ENCODE data around the gene CADM4.
A peak's percentile ranks its signal among the peaks of the same experiment; 100 is the strongest.
"Not testable (repeated sequence)": the region's sequence is repeated elsewhere in the genome, so short reads cannot be mapped to it uniquely, and the experiment has no call there.

The CADM4 gene

GRCh38 chr19:43591904-43592772 lies 47.5 kb downstream of the CADM4 start:
- FAIRE-seq (no peak), DNase-seq (ENCODE audit: insufficient read length, low spot score) (no peak)

- FAIRE-seq (no peak), DNase-seq (ENCODE audit: insufficient read length, low spot score) (no peak)
Measured at GRCh38 chr19:43589678-43590077, 50.0 kb downstream of the CADM4 start.

GRCh38 chr19:43589277-43589676 lies 50.4 kb downstream of the CADM4 start:
- FAIRE-seq, result no peak
- DNase-seq (ENCODE audit: insufficient read length, low spot score), result no peak

GRCh38 chr19:43587029-43587428 lies 52.6 kb downstream of the CADM4 start:
- FAIRE-seq; DNase-seq (ENCODE audit: insufficient read length, low spot score): not testable (repeated sequence)

- DNase-seq (ENCODE audit: insufficient read length, low spot score), result no peak
Measured at GRCh38 chr19:43586346-43586745, 53.3 kb downstream of the CADM4 start.

GRCh38 chr19:43584484-43584883 lies 55.2 kb downstream of the CADM4 start:
- FAIRE-seq (peak; percentile 75), DNase-seq (ENCODE audit: insufficient read length, low spot score) (no peak)

More at GRCh38 chr19:43586346-43586745, 53.3 kb downstream of the CADM4 start:
- no peak for FAIRE-seq

GRCh38 chr19:43582495-43582894 lies 57.2 kb downstream of the CADM4 start:
- no peak for DNase-seq (ENCODE audit: insufficient read length, low spot score)
- FAIRE-seq, result no peak

- no peak for DNase-seq (ENCODE audit: insufficient read length, low spot score)
- FAIRE-seq, result peak; percentile 55
Measured at GRCh38 chr19:43581467-43581866, 58.2 kb downstream of the CADM4 start.

- no peak for FAIRE-seq
- no peak for DNase-seq (ENCODE audit: insufficient read length, low spot score)
Measured at GRCh38 chr19:43578787-43579186, 60.9 kb downstream of the CADM4 start.

GRCh38 chr19:43575955-43576878 lies 63.4 kb downstream of the CADM4 start:
- DNase-seq (ENCODE audit: insufficient read length, low spot score), result no peak
- FAIRE-seq, result peak; percentile 8

GRCh38 chr19:43575156-43575950 lies 64.3 kb downstream of the CADM4 start, which contains the start of the genes PINLYP and XRCC1:
TSS of gene PINLYP (plus strand) at chr19:43575801. CDS start at chr19:43577192, 1,391 bp downstream.
TSS of gene XRCC1 (minus strand) at chr19:43575527. CDS start at chr19:43575458, 69 bp downstream.
- FAIRE-seq (peak; percentile 96), DNase-seq (ENCODE audit: insufficient read length, low spot score) (peak; percentile 92)

GRCh38 chr19:43574424-43575155 lies 65.1 kb downstream of the CADM4 start:
- FAIRE-seq (no peak), DNase-seq (ENCODE audit: insufficient read length, low spot score) (no peak)

Data from GM19239 (cell line).